Lung (tissue), 12 donors: ENCODE data around the gene ATAD3A. TPM values are rescaled to one million over a fixed set of nuclear protein-coding genes. Genes with fewer than 3 reads are reported as not detected.

ENCODE experiments used
- ATAC-seq: fragments of 200-7000 bp; cut with Tn5 transposase; one replicate; pipeline ENCODE4 v1.9.1; 2020; ENCODE audit warnings: moderate number of reproducible peaks; ENCODE audit not compliant: insufficient read depth, low FRiP score
- DNase-seq, 3 donors: peaks; one replicate each; pipeline ENCODE4 v3.0.0-alpha.2; 2013 to 2017
- H3K27ac ChIP-seq, 2 donors: one replicate each; pipeline ENCODE4 v1.5.1; 2013; ENCODE audit warnings: mild to moderate bottlenecking in 2 of 2, moderate library complexity in 2 of 2, control low read depth in 1 of 2, inconsistent platforms in 1 of 2, low read depth in 1 of 2, low read length in 1 of 2
- H3K27me3 ChIP-seq, 3 donors: one replicate each; pipeline ENCODE4 v1.5.1; 2013; ENCODE audit warnings: low read length in 2 of 3; ENCODE audit not compliant: control insufficient read depth in 3 of 3, insufficient read depth in 3 of 3
- H3K36me3 ChIP-seq, 4 donors: one replicate each; pipeline ENCODE4 v1.5.1; 2013; ENCODE audit warnings: low read length in 4 of 4, mild to moderate bottlenecking in 1 of 4, moderate library complexity in 1 of 4; ENCODE audit not compliant: control insufficient read depth in 4 of 4, insufficient read depth in 4 of 4
- H3K4me1 ChIP-seq, 5 donors: one replicate each; pipeline ENCODE4 v1.5.1; 2013; ENCODE audit warnings: low read length in 5 of 5, mild to moderate bottlenecking in 2 of 5, moderate library complexity in 1 of 5; ENCODE audit not compliant: control insufficient read depth in 5 of 5, insufficient read depth in 5 of 5
- H3K4me3 ChIP-seq: one replicate; pipeline ENCODE4 v1.5.1; 2013; ENCODE audit warnings: mild to moderate bottlenecking, control low read depth, moderate library complexity
- H3K9ac ChIP-seq, 2 donors: one replicate each; pipeline ENCODE4 v1.5.1; 2013; ENCODE audit warnings: low read length in 2 of 2, control low read depth in 1 of 2; ENCODE audit not compliant: insufficient read depth in 1 of 2
- H3K9me3 ChIP-seq, 4 donors: one replicate each; pipeline ENCODE4 v1.5.1; 2013; ENCODE audit warnings: low read length in 3 of 4, mild to moderate bottlenecking in 1 of 4, moderate library complexity in 1 of 4; ENCODE audit not compliant: control insufficient read depth in 4 of 4, insufficient read depth in 3 of 4
- WGBS, 2 donors: extraction: QIAGEN DNeasy Blood & Tissue Kit; methylation state at CpG; one replicate each; pipeline ENCODE4 v1.1.7; 2013; 5-methylcytosine and 5-hydroxymethylcytosine counted together
- polyA plus RNA-seq, 2 donors: library from polyadenylated mRNA; stranded (reverse); fragments of 200-250 nt; gene quantifications; one replicate each; pipeline ENCODE4 v1.2.1, GENCODE V29; 2013
- total RNA-seq, 2 donors: library from RNA; depleted of rRNA in 1 of 2; stranded (reverse); fragments of >200 nt in 1 of 2; gene quantifications; one replicate each; pipeline ENCODE4 v1.2.1, GENCODE V29; 2014 to 2021
- TF ChIP-seq, protein P1 (sequence below): IDR thresholded peaks from 2 replicates; pipeline ENCODE4 v1.5.1; 2012; ENCODE audit warnings: mild to moderate bottlenecking; ENCODE audit errors: control extremely low read depth, extremely low read depth
- donor health status: control.
- donor health status: control.
- donor health status: Bipolar disorder and iron deficiency.
- donor health status: healthy.
- donor health status: DM: yes; HTN: yes; CAD: no.

ATAD3A gene
- total and polyA plus RNA-seq, 4 donors, result 8.1 to 31.3 (median 28.3) TPM

DNA sequence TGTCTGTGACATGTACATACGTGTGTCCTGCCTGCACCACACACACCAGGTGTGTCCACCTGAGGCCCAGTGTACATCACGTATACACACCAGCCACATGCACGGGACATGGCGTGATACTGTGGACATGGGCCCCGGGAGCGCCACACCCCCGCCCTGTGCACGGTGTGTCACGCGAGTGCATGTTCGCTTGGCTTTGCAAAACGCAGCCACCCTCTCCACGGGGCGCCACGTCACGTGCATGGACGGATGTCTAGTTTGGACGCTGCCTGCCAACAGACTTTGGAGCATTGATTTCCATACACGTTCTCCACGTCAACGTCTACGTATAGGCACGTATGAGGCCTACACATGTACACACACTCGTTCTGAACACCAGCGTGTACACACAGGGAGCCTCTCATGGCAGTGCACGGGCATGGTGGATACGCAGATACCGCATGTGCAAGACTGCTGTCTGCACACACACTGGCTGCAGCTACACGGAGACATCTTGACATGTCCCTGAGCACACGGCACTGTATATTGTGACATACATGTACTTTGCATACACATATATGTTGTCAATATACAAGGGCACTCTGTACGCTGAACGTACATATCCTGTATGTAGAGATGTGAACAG, 25.8 kb downstream of the ATAD3A start:
- Histone ChIP-seq H3K9me3 (peaks cover 0 to 3% (median 0%) of the 10 kb centered on the region in 4 donors), H3K9ac (no peak overlapping the region), H3K4me3 (no peak overlapping the region), H3K4me1 (peaks cover 0 to 10% (median 3%) of the 10 kb centered on the region in 5 donors), H3K27ac (no peak overlapping the region), H3K27me3 (no peaks in the 10 kb centered on the region), H3K36me3 (peaks cover 0 to 16% (median 3%) of the 10 kb centered on the region in 4 donors)
- ATAC-seq, result no peak
- DNase-seq, result no peak
- TF ChIP-seq, protein P1, sequence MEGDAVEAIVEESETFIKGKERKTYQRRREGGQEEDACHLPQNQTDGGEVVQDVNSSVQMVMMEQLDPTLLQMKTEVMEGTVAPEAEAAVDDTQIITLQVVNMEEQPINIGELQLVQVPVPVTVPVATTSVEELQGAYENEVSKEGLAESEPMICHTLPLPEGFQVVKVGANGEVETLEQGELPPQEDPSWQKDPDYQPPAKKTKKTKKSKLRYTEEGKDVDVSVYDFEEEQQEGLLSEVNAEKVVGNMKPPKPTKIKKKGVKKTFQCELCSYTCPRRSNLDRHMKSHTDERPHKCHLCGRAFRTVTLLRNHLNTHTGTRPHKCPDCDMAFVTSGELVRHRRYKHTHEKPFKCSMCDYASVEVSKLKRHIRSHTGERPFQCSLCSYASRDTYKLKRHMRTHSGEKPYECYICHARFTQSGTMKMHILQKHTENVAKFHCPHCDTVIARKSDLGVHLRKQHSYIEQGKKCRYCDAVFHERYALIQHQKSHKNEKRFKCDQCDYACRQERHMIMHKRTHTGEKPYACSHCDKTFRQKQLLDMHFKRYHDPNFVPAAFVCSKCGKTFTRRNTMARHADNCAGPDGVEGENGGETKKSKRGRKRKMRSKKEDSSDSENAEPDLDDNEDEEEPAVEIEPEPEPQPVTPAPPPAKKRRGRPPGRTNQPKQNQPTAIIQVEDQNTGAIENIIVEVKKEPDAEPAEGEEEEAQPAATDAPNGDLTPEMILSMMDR, result no peak
- 95% methylated on average over 32 of the region's 32 CpGs for WGBS, 2 donors

DNA sequence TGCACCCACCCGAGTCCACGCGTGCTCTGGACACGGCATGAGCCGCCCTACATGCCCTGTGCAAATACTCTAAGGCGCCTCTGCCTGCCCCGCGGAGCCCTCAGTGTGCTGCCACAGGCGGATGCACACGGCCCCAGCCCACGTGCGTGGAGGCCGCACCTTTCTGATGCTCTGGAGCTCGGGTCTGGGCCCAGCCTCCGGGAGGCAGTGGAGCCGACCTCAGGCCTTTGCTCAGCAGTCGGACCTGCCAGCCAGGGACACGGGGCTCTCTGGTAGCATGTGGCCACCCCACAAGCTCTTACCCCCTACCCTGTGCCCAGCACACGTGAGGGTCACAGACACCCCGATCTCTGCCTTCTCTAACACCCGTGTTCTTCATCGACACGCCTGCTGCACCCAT, 26.4 kb downstream of the ATAD3A start:
- WGBS, 2 donors, result 95% methylated on average over 23 of the region's 23 CpGs
- Histone ChIP-seq H3K4me3 (no peak overlapping the region), H3K4me1 (peaks cover 0 to 10% (median 3%) of the 10 kb centered on the region in 5 donors), H3K36me3 (peaks cover 0 to 22% (median 3%) of the 10 kb centered on the region in 4 donors), H3K27me3 (no peaks in the 10 kb centered on the region), H3K9me3 (peaks cover 0 to 3% (median 0%) of the 10 kb centered on the region in 4 donors), H3K9ac (no peak overlapping the region), H3K27ac (no peak overlapping the region)
- TF ChIP-seq, protein P1, result no peak
- no peak for ATAC-seq
- no peak for DNase-seq

DNA sequence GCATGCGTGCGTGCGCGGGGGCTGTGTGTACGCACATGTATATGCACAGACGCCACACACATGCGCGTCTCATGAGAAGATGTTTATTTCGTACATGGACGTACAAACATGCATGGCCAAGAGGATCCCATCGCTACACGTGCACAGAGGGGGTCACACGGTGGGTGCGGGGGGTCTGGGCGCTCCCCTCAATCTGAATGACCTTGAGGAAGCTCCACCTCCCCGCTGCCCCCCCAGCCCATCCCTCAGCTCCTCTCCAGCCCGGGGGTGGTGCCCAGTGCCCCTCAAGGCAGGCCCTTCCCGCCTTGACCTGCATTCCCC, 27.0 kb downstream of the ATAD3A start:
- Histone ChIP-seq H3K9ac (no peak overlapping the region), H3K36me3 (peaks cover 0 to 24% (median 3%) of the 10 kb centered on the region in 4 donors), H3K4me3 (no peak overlapping the region), H3K27ac (no peak overlapping the region), H3K9me3 (peaks cover 0 to 3% (median 0%) of the 10 kb centered on the region in 4 donors), H3K27me3 (no peaks in the 10 kb centered on the region), H3K4me1 (peaks cover 0 to 10% (median 3%) of the 10 kb centered on the region in 5 donors)
- ATAC-seq, result no peak
- TF ChIP-seq, protein P1, result no peak
- 89 to 95% methylated on average over 18 of the region's 18 CpGs for WGBS, 2 donors
- no peak for DNase-seq
